ENCODE results near the gene HDAC8. TPM values are rescaled to one million over a fixed set of nuclear protein-coding genes. Genes with fewer than 3 reads are reported as not detected.

HDAC8 gene
- total and polyA plus RNA-seq, 9 of the 15 experiments (the other 6 are each of a cell fraction or from before 2014, with no cell fraction given), result 18.9 to 53.8 (median 28.7) TPM

- TF ChIP-seq MGA (IDR thresholded peaks at IDR 0.05) (no peak), RUNX1 (IDR thresholded peaks at IDR 0.05; ENCODE audit: low read depth) (no peak), RBM39 (optimal IDR thresholded peaks at IDR 0.05; ENCODE audit: low read depth, low read length) (no peak), ELF1 (tag; IDR thresholded peaks at IDR 0.05) (peak; percentile 18), WHSC1 (IDR thresholded peaks at IDR 0.05; ENCODE audit: low read length) (no peak), FOS (IDR thresholded peaks at IDR 0.05; ENCODE audit: extremely low read depth, insufficient read length) (no peak), GABPA (tag; conservative IDR thresholded peaks at IDR 0.05; ENCODE audit: low read depth) (peak; percentile 69), ATF1 (CRISPR knock-in tag; IDR thresholded peaks at IDR 0.05) (no peak), ATF1 (tag; IDR thresholded peaks at IDR 0.05) (0 out of 2 replicates have a peak, but pooled peaks have one; percentile 29), ARHGAP35 (IDR thresholded peaks at IDR 0.05; ENCODE audit: partially characterized antibody) (no peak), ZSCAN32 (CRISPR knock-in tag; IDR thresholded peaks at IDR 0.05) (no peak)
Observed at GRCh38 chrX:72573158-72573511, 492 bp upstream of the HDAC8 start (continued).
